B cell (primary cell): ENCODE measurements around the gene FXR2. TPM values are rescaled to one million over a fixed set of nuclear protein-coding genes. Genes with fewer than 3 reads are reported as not detected.

Source experiments
- ATAC-seq: fragments of 200-7000 bp; cut with Tn5 transposase; one replicate; pipeline ENCODE4 v1.10.0; 2021; ENCODE audit warnings: low read depth, mild to moderate bottlenecking, moderate number of reproducible peaks, moderate library complexity
- CTCF ChIA-PET: fragments of 350-600 bp; sonication (Branson Sonifier 250); formaldehyde crosslinking; loops from one replicate; lab custom pipeline; 2021; ENCODE audit warnings: antibody characterized with exemption, inconsistent platforms; lab: Charles Lee
- POLR2A ChIA-PET: fragments of 350-600 bp; sonication (Branson Sonifier 250); formaldehyde crosslinking; loops from one replicate; lab custom pipeline; 2021; ENCODE audit warnings: antibody characterized with exemption; lab: Charles Lee
- DNase-seq: peaks from one replicate; pipeline ENCODE4 v3.0.0; 2013
- H2AFZ ChIP-seq: 2 replicates; pipeline ENCODE4 v1.6.1; 2012; ENCODE audit warnings: mild to moderate bottlenecking, low read depth, low read length; ENCODE audit not compliant: insufficient read depth, poor library complexity, severe bottlenecking
- H3K27ac ChIP-seq, 2 donors: 1 replicate in 1 of 2; 2 replicates in 1 of 2; pipeline ENCODE4 v1.5.1; 2012 to 2013; ENCODE audit warnings: low read length in 2 of 2, mild to moderate bottlenecking in 2 of 2, moderate library complexity in 1 of 2
- H3K27me3 ChIP-seq, 4 experiments: fragments of 200-600 bp in 1 of 4; sonication (generic) in 1 of 4; replicated peaks in 1 of 4; 1 replicate in 2 of 4; 2 replicates in 2 of 4; pipeline versions ENCODE4 v1.6.1 to v1.7.0; 2013 to 2016; ENCODE audit warnings: low read length in 3 of 4, mild to moderate bottlenecking in 2 of 4, mixed read lengths in 1 of 4, moderate library complexity in 1 of 4; ENCODE audit not compliant: insufficient read depth in 4 of 4, control insufficient read depth in 3 of 4; ENCODE audit errors: control extremely low read depth in 1 of 4
- H3K36me3 ChIP-seq, 2 experiments: replicated peaks in 1 of 2; 1 replicate in 1 of 2; 2 replicates in 1 of 2; pipeline versions ENCODE4 v1.6.1 to v1.7.1; 2013; ENCODE audit warnings: low read length in 1 of 2; ENCODE audit not compliant: insufficient read depth in 2 of 2, control insufficient read depth in 1 of 2; ENCODE audit errors: control extremely low read depth in 1 of 2, extremely low read depth in 1 of 2
- H3K4me1 ChIP-seq, 2 donors: fragments of 200-600 bp in 1 of 2; sonication (generic) in 1 of 2; 1 replicate in 1 of 2; 2 replicates in 1 of 2; pipeline versions ENCODE4 v1.5.1 to v1.6.1; 2013 to 2017; ENCODE audit warnings: low read length in 2 of 2; ENCODE audit not compliant: control insufficient read depth in 2 of 2, insufficient read depth in 2 of 2
- H3K4me2 ChIP-seq: replicated peaks from 2 replicates; pipeline ENCODE3; 2012; ENCODE audit warnings: mild to moderate bottlenecking, low read depth, low read length; ENCODE audit not compliant: poor library complexity, severe bottlenecking
- H3K4me3 ChIP-seq, 5 experiments: fragments of 200-600 bp in 1 of 5; sonication (generic) in 1 of 5; 1 replicate in 3 of 5; 2 replicates in 2 of 5; pipeline versions ENCODE4 v1.5.1 to v1.7.0; 2011 to 2016; ENCODE audit warnings: low read length in 4 of 5, mild to moderate bottlenecking in 4 of 5, low read depth in 2 of 5, control low read depth in 1 of 5, moderate library complexity in 1 of 5; ENCODE audit not compliant: insufficient read depth in 1 of 5; ENCODE audit errors: control extremely low read depth in 1 of 5, extremely low read depth in 1 of 5
- H3K79me2 ChIP-seq: fragments of 200-600 bp; sonication (generic); one replicate; pipeline ENCODE4 v1.6.0; 2016; ENCODE audit warnings: low read length; ENCODE audit not compliant: control insufficient read depth, insufficient read depth
- H3K9ac ChIP-seq: fragments of 200-600 bp; sonication (generic); 2 replicates; pipeline ENCODE4 v1.6.1; 2017; ENCODE audit warnings: mild to moderate bottlenecking, low read length, moderate library complexity
- H3K9me3 ChIP-seq, 3 donors: one replicate each; pipeline versions ENCODE4 v1.6.1 to v1.7.1; 2013; ENCODE audit warnings: low read length in 2 of 3; ENCODE audit not compliant: control insufficient read depth in 2 of 3, insufficient read depth in 1 of 3; ENCODE audit errors: control extremely low read depth in 1 of 3
- H4K20me1 ChIP-seq: 2 replicates; pipeline ENCODE4 v1.6.0; 2012; ENCODE audit warnings: mild to moderate bottlenecking, low read length; ENCODE audit not compliant: insufficient read depth, control insufficient read depth, poor library complexity, severe bottlenecking
- H3K27ac Mint-ChIP-seq: one replicate; pipeline ENCODE4 v1.8.0; 2021; ENCODE audit warnings: mixed read lengths
- H3K27me3 Mint-ChIP-seq: one replicate; pipeline ENCODE4 v1.8.0; 2021; ENCODE audit warnings: mixed read lengths
- H3K4me1 Mint-ChIP-seq: one replicate; pipeline ENCODE4 v1.8.0; 2021; ENCODE audit warnings: mixed read lengths
- H3K4me3 Mint-ChIP-seq: one replicate; pipeline ENCODE4 v1.8.0; 2021; ENCODE audit warnings: mixed read lengths
- H3K9me3 Mint-ChIP-seq: one replicate; pipeline ENCODE4 v1.8.0; 2022; ENCODE audit warnings: mixed read lengths; ENCODE audit not compliant: insufficient read depth
- CTCF ChIP-seq: fragments of 200-600 bp; IDR thresholded peaks from one replicate; pipeline ENCODE4 v1.8.0; 2022; ENCODE audit warnings: antibody characterized with exemption, mild to moderate bottlenecking
- EZH2 ChIP-seq: IDR thresholded peaks from 2 replicates; pipeline ENCODE4 v1.6.1; 2012; ENCODE audit warnings: borderline replicate concordance, low read depth, mild to moderate bottlenecking, moderate library complexity, low read length; ENCODE audit not compliant: insufficient read depth, poor library complexity, severe bottlenecking
- WGBS: methylation state at CpG from one replicate; pipeline ENCODE4 v1.1.5; 2013; ENCODE audit warnings: missing lambda C conversion rate; ENCODE audit not compliant: insufficient coverage; 5-methylcytosine and 5-hydroxymethylcytosine counted together
- intact Hi-C: fragments of 100-400 bp; cut with micrococcal nuclease; formaldehyde crosslinking; loops from one replicate; pipeline ENCODE4 v1.10.0; 2022
- polyA plus RNA-seq: library from polyadenylated mRNA; depleted of rRNA; stranded (reverse); fragments of >200 nt; gene quantifications from 2 replicates; pipeline ENCODE4 v1.2.3, GENCODE V29; 2012
- total RNA-seq, 2 donors: library from RNA; stranded (reverse); fragments of 120-200 nt in 1 of 2; gene quantifications; 1 replicate in 1 of 2; 2 replicates in 1 of 2; pipeline versions ENCODE4 v1.2.3 to v1.2.4, GENCODE V29; 2013 to 2022

FXR2 gene
- total and polyA plus RNA-seq, 2 donors (not counting 1 experiment from before 2014, with no cell fraction given), result 37.2 to 45.8 TPM

- no peak for TF ChIP-seq CTCF
- TF ChIP-seq EZH2, result no peak
- H2AFZ ChIP-seq, result no peak overlapping the region
- no peaks in the 10 kb centered on the region for H3K9me3 ChIP-seq
- H3K4me3 ChIP-seq, result no peak overlapping the region
- no peaks in the 10 kb centered on the region for H3K27me3 Mint-ChIP-seq
- ATAC-seq (no peak), DNase-seq (peak; percentile 19)
- H3K4me1 ChIP-seq, result peaks cover 48 to 72% of the 10 kb centered on the region in 2 donors
- H3K36me3 ChIP-seq, result peaks cover 9 to 40% of the 10 kb centered on the region in 2 experiments
- peak overlapping the region in 1 of 2 donors; percentile 70 for H3K27ac ChIP-seq
- H3K4me1 Mint-ChIP-seq, result peaks cover 77% of the 10 kb centered on the region
- POLR2A ChIA-PET, result interaction anchor here (0.5 to 0.7 kb wide), 2 partner anchors 70 to 71 kb away, joined by 3 read pairs; partner anchors contain the start of gene ATP1B2
- peak overlapping the region; percentile 67 for H3K4me3 Mint-ChIP-seq
- intact Hi-C loops, result loop anchor here (10.0 kb wide), 1 partner anchor 536 kb away; the partner anchor contains the start of gene SLC16A11
- peak overlapping the region; percentile 66 for H3K4me2 ChIP-seq
- H3K9me3 Mint-ChIP-seq, result no peaks in the 10 kb centered on the region
- H3K79me2 ChIP-seq, result peaks cover 47% of the 10 kb centered on the region
- H3K27ac Mint-ChIP-seq, result peak overlapping the region; percentile 93
- H3K9ac ChIP-seq, result no peak overlapping the region
- peaks cover 29% of the 10 kb centered on the region for H4K20me1 ChIP-seq
- CTCF ChIA-PET, result interaction anchor here (0.5 to 3.9 kb wide), 7 partner anchors 9 to 511 kb away, joined by 3 to 23 read pairs (median 11); partner anchors contain the start of genes FXR2, SENP3, SOX15 and TP53
- 92% methylated on average over 18 of the region's 23 CpGs for WGBS
- H3K27me3 ChIP-seq, result no peaks in the 10 kb centered on the region
These were observed 33.8 kb downstream of the FXR2 start for GRCh38 chr17:7580604-7581575.
